K562 (cell line): ENCODE measurements around the gene PDCD1LG2.

Experiments
- GTF2F1 ChIP-seq: IDR thresholded peaks from 2 replicates; pipeline ENCODE4 v1.6.1; 2011; ENCODE audit warnings: low read depth, low read length, improper control_type of control experiment
- ZZZ3 ChIP-seq: fragments of 450-650 bp; IDR thresholded peaks from 2 replicates; pipeline ENCODE4 v1.6.1; 2016; ENCODE audit warnings: antibody characterized with exemption, mild to moderate bottlenecking, moderate library complexity
- TF ChIP-seq, protein P1 (sequence below), 3 experiments: IDR thresholded peaks in 2 of 3; conservative IDR thresholded peaks in 1 of 3; 2 replicates each; pipeline ENCODE4 v1.5.1; 2011 to 2012; ENCODE audit warnings: low read length in 3 of 3, mild to moderate bottlenecking in 3 of 3, control low read depth in 2 of 3, improper control_type of control experiment in 1 of 3, inconsistent platforms in 1 of 3, low read depth in 1 of 3, mixed read lengths in 1 of 3, moderate library complexity in 1 of 3; ENCODE audit not compliant: insufficient read depth in 2 of 3

DNA sequence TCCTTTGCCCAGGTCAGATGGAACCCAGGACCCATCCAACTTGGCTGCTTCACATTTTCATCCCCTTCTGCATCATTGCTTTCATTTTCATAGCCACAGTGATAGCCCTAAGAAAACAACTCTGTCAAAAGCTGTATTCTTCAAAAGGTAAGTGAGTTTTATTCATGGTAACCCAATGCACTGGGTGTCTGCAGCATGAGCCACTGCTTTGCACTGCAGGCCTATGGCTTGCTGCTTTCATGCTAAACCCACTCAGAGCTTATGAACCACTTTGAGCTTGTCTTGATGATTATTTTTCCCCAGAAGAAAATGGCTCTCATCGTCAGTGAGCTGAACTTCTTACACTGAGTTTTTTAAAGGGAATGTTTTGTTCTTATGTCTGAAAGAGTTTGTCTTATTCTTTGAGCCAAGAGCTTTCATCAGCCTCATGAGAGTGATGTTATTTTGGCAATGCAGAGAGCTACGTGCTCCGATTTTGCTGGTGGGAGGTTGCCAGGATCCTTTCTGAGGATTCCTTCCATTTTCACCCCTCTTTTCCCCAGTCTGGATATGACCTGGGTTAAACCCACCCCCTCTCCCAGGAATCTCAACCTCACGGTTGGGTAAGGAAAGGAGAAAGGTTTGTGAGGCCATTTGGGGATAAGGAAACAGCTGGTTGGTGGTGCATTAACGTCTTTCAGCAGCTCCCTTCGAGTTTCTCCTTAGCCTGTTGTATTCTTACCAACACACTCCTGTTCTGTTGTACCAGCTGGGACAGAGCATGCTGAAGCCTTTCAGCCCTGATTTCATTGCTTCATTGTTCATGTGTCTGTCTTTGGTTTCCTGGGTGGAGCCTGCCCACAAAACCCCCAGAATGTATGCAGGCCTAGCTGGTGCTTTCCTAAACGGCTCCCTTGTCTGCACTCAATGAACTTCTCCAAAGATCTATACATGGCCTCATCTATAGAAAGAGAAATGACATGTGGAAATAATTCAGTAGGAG lies 47.6 kb downstream of the PDCD1LG2 start:
- TF ChIP-seq GTF2F1 (no peak), ZZZ3 (no peak)
- TF ChIP-seq, protein P1, sequence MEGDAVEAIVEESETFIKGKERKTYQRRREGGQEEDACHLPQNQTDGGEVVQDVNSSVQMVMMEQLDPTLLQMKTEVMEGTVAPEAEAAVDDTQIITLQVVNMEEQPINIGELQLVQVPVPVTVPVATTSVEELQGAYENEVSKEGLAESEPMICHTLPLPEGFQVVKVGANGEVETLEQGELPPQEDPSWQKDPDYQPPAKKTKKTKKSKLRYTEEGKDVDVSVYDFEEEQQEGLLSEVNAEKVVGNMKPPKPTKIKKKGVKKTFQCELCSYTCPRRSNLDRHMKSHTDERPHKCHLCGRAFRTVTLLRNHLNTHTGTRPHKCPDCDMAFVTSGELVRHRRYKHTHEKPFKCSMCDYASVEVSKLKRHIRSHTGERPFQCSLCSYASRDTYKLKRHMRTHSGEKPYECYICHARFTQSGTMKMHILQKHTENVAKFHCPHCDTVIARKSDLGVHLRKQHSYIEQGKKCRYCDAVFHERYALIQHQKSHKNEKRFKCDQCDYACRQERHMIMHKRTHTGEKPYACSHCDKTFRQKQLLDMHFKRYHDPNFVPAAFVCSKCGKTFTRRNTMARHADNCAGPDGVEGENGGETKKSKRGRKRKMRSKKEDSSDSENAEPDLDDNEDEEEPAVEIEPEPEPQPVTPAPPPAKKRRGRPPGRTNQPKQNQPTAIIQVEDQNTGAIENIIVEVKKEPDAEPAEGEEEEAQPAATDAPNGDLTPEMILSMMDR (IDR thresholded peaks at IDR 0.05 in 2 of 3, conservative IDR thresholded peaks at IDR 0.05 in 1 of 3; ENCODE audit: insufficient read depth in 2 of 3, low read depth in 1 of 3, low read length in 3 of 3) = no peak
